ENCODE data around the gene RASIP1. TPM values are rescaled to one million over a fixed set of nuclear protein-coding genes. Genes with fewer than 3 reads are reported as not detected.

RASIP1 gene
- total RNA-seq, 3 donors from 2014 or later = 7.7 to 28.2 (median 10.7) TPM

DNA sequence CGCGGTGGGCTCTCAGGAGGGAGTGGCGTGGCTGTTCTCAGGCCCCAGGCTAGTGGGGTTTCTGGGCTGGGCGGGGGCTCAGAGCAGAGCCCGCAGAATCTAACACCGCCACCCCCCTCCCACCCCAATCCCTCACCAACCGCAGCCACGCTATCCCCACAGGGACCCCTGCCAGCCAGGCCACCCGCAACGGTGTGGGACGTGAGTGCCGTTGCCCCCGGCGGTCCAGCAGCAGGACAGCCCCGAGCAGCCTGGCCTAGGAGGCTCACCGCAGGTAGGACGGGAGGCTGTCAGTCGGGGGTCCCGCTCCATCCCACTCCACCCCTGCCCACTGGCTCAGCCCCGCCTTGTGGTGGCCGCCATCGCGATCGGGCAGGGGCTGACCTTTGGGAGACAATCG lies 67.4 kb downstream of the RASIP1 start, which contains the start of gene NTN5:
Gene NTN5 (minus strand): TSS at position 24 of the 400 bp plus-strand sequence. CDS start 2,031 bp downstream, outside the sequence.
- H3K4me3 ChIP-seq = no peak within 1 kb of the TSS
- no peaks in the 10 kb centered on the region for H3K36me3 ChIP-seq
- H3K9me3 ChIP-seq = no peaks in the 10 kb centered on the region
- no peaks in the 10 kb centered on the region for H3K27me3 ChIP-seq
- DNase-seq (ENCODE audit: low spot score in 2 of 2) = no peak
- intact Hi-C loops (cut with DNase I; ENCODE audit: low total_unique reads) = no loop called here
- peaks cover 0 to 7% of the 10 kb centered on the region in 2 donors for H3K4me1 ChIP-seq
- TF ChIP-seq CTCF (IDR thresholded peaks at IDR 0.05) = no peak
- no peak for TF ChIP-seq POLR2A (IDR thresholded peaks at IDR 0.05)
- TF ChIP-seq POLR2AphosphoS5 (IDR thresholded peaks at IDR 0.05) = no peak
- H3K27ac ChIP-seq = no peak within 1 kb of the TSS

- H3K27me3 ChIP-seq = no peaks in the 10 kb centered on the region
- H3K9me3 ChIP-seq = no peaks in the 10 kb centered on the region
- H3K36me3 ChIP-seq = no peaks in the 10 kb centered on the region
- H3K4me1 ChIP-seq = peaks cover 0 to 7% of the 10 kb centered on the region in 2 donors
- intact Hi-C loops (cut with DNase I; ENCODE audit: low total_unique reads) = no loop called here
- no peak for DNase-seq (ENCODE audit: low spot score in 2 of 2)
- TF ChIP-seq POLR2AphosphoS5 (IDR thresholded peaks at IDR 0.05) = no peak
- TF ChIP-seq POLR2A (IDR thresholded peaks at IDR 0.05) = no peak
- TF ChIP-seq CTCF (IDR thresholded peaks at IDR 0.05) = no peak
- no peak overlapping the region for H3K4me3 ChIP-seq
- H3K27ac ChIP-seq = no peak overlapping the region
Observed at GRCh38 chr19:48671446-48671995, 68.9 kb downstream of the RASIP1 start.

DNA sequence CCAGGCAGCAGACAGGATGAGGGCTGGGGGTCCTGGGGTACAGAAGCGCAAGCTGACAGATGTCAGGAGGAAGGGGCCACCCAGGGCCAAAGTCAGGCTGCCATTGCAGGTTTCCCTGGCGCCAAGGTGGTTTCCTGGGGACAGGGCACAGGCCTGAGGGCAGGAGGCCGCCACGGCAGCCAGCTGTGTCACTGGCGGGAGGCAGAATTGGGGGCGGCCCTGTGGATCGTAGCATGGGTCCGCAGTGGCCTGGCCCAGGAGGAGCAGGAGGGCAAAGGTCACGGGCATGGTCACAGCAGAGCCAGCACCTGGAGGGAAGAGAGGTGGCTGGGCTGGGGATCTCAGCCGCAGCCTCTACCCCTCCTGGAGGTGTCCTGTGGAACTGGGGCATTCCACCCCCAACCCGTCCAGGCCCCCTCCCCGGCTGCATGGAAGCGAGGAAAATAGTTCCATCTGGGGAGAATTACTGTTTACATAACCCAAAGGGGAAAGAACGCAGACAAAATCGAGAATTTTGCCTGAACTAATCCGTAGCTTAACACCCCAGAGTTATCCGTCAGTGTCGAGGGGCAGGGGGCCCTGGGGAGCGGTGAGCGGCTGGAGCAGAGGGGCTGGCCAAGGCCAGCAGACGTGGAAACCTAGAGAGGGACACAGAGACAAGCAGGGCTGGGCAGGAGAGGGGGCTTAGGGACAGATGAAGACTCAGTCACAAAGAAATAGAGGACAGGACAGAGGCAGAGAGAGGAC lies 69.5 kb downstream of the RASIP1 start:
- Histone ChIP-seq H3K27ac (no peak overlapping the region), H3K27me3 (no peaks in the 10 kb centered on the region), H3K36me3 (no peaks in the 10 kb centered on the region), H3K4me1 (peaks cover 0 to 7% of the 10 kb centered on the region in 2 donors), H3K9me3 (no peaks in the 10 kb centered on the region), H3K4me3 (no peak overlapping the region)
- TF ChIP-seq POLR2A (IDR thresholded peaks at IDR 0.05) (no peak), POLR2AphosphoS5 (IDR thresholded peaks at IDR 0.05) (no peak), CTCF (IDR thresholded peaks at IDR 0.05) (no peak)
- intact Hi-C loops (cut with DNase I; ENCODE audit: low total_unique reads) = no loop called here
- no peak for DNase-seq (ENCODE audit: low spot score in 2 of 2)

Other genes starting within 250 kb of the RASIP1 start
- 1 to 10 TPM in 2 of 3 donors, not detected in 1; 1.3 to 2.9 TPM for gene LMTK3, start 228.8 kb downstream of the RASIP1 start, total RNA-seq
- gene SULT2B1, start 188.4 kb downstream of the RASIP1 start, total RNA-seq = 1 to 10 TPM in 2 of 3 donors, not detected in 1; 5.6 to 7.5 TPM
- gene SPACA4, start 133.9 kb downstream of the RASIP1 start, total RNA-seq = not detected
- gene FAM83E, start 125.5 kb downstream of the RASIP1 start, total RNA-seq = 1 to 10 TPM in 2 of 3 donors, not detected in 1; 3.3 to 5.6 TPM
- 1,000 to 10,000 TPM; 1,880 to 2,937 (median 2,507) TPM for gene RPL18, start 121.4 kb downstream of the RASIP1 start, total RNA-seq
- 10 to 100 TPM in 2 of 3 donors, 1 to 10 TPM in 1; 7.4 to 10.8 (median 10.5) TPM for gene SPHK2, start 121.1 kb downstream of the RASIP1 start, total RNA-seq
- gene DBP, start 103.2 kb downstream of the RASIP1 start, total RNA-seq = 10 to 100 TPM in 1 of 3 donors, 1 to 10 TPM in 2; 3.9 to 10.8 (median 5.0) TPM
- 10 to 100 TPM in 1 of 3 donors, 1 to 10 TPM in 2; 2.2 to 14.2 (median 9.8) TPM for gene CA11, start 94.4 kb downstream of the RASIP1 start, total RNA-seq
- 1 to 10 TPM in 2 of 3 donors, under 1 TPM in 1; 0.64 to 2.9 (median 2.6) TPM for gene NTN5, start 67.6 kb downstream of the RASIP1 start, total RNA-seq
- gene FUT2, start 44.6 kb downstream of the RASIP1 start, total RNA-seq = 1 to 10 TPM in 2 of 3 donors, not detected in 1; 2.6 to 5.9 TPM
- 1 to 10 TPM in 2 of 3 donors, under 1 TPM in 1; 0.32 to 1.9 (median 1.3) TPM for gene MAMSTR, start 20.9 kb downstream of the RASIP1 start, total RNA-seq
- gene IZUMO1, start 6.3 kb upstream of the RASIP1 start, total RNA-seq = under 1 TPM in 1 of 3 donors, not detected in 2; 0.29 TPM
- 1 to 10 TPM in 2 of 3 donors, under 1 TPM in 1; 0.48 to 6.2 (median 3.1) TPM for gene FUT1, start 12.0 kb upstream of the RASIP1 start, total RNA-seq
- not detected for gene FGF21, start 14.9 kb upstream of the RASIP1 start, total RNA-seq
- 10 to 100 TPM; 26.9 to 49.0 (median 28.8) TPM for gene BCAT2, start 70.4 kb upstream of the RASIP1 start, total RNA-seq
- 10 to 100 TPM; 13.1 to 18.6 (median 14.6) TPM for gene HSD17B14, start 95.9 kb upstream of the RASIP1 start, total RNA-seq
- gene PLEKHA4, start 128.0 kb upstream of the RASIP1 start, total RNA-seq = 10 to 100 TPM in 2 of 3 donors, 1 to 10 TPM in 1; 6.4 to 25.6 (median 22.4) TPM
- gene PPP1R15A, start 131.8 kb upstream of the RASIP1 start, total RNA-seq = 10 to 100 TPM; 59.6 to 74.2 (median 65.4) TPM
- under 1 TPM in 2 of 3 donors, not detected in 1; 0.48 to 0.73 TPM for gene TULP2, start 158.1 kb upstream of the RASIP1 start, total RNA-seq
- 100 to 1,000 TPM; 131 to 333 (median 223) TPM for gene NUCB1, start 159.7 kb upstream of the RASIP1 start, total RNA-seq
- 1 to 10 TPM in 1 of 3 donors, under 1 TPM in 1, not detected in 1; 0.96 to 1.3 TPM for gene DHDH, start 193.1 kb upstream of the RASIP1 start, total RNA-seq
- gene BAX, start 214.3 kb upstream of the RASIP1 start, total RNA-seq = 10 to 100 TPM; 34.2 to 56.0 (median 36.0) TPM
- gene FTL, start 224.7 kb upstream of the RASIP1 start, total RNA-seq = over 10,000 TPM in 1 of 3 donors, 1,000 to 10,000 TPM in 2; 3,861 to 12,429 (median 4,028) TPM